DND-41 (cell line): ENCODE data around the gene VEGFA.

Source experiments
- ATAC-seq: fragments of 200-7000 bp; cut with Tn5 transposase; 3 replicates; pipeline ENCODE4 v1.9.1; 2021; ENCODE audit warnings: low read depth; ENCODE audit not compliant: insufficient read depth
- DNase-seq: peaks from one replicate; pipeline ENCODE4 v3.0.0-alpha.2; 2020
- H2AFZ ChIP-seq: 2 replicates; pipeline ENCODE4 v1.6.0; 2012; ENCODE audit warnings: low read depth, low read length
- H3K27ac ChIP-seq: 2 replicates; pipeline ENCODE4 v1.5.1; 2012; ENCODE audit warnings: low read length, inconsistent platforms
- H3K27me3 ChIP-seq: fragments of 200-600 bp; sonication (generic); 2 replicates; pipeline ENCODE4 v1.6.0; 2012; ENCODE audit warnings: low read length, mild to moderate bottlenecking, inconsistent platforms; ENCODE audit not compliant: insufficient read depth, poor library complexity
- H3K36me3 ChIP-seq: 2 replicates; pipeline ENCODE4 v1.5.1; 2012; ENCODE audit warnings: low read length, inconsistent platforms; ENCODE audit not compliant: insufficient read depth
- H3K4me1 ChIP-seq: 2 replicates; pipeline ENCODE4 v1.5.1; 2012; ENCODE audit warnings: mild to moderate bottlenecking, low read length; ENCODE audit not compliant: insufficient read depth
- H3K4me2 ChIP-seq: 2 replicates; pipeline ENCODE4 v1.6.0; 2012; ENCODE audit warnings: mild to moderate bottlenecking, moderate library complexity, low read length, inconsistent platforms; ENCODE audit not compliant: insufficient read depth
- H3K4me3 ChIP-seq, 2 experiments: fragments of 200-600 bp in 1 of 2; shearing (Covaris generic) in 1 of 2; 2 replicates each; pipeline ENCODE4 v1.5.1; 2012 to 2016; ENCODE audit warnings: inconsistent platforms in 2 of 2, low read length in 2 of 2, mild to moderate bottlenecking in 2 of 2, low read depth in 1 of 2, moderate library complexity in 1 of 2
- H3K79me2 ChIP-seq: 2 replicates; pipeline ENCODE4 v1.6.0; 2012; ENCODE audit warnings: low read length, inconsistent platforms; ENCODE audit not compliant: insufficient read depth
- H3K9ac ChIP-seq: 2 replicates; pipeline ENCODE4 v1.6.0; 2012; ENCODE audit warnings: low read depth, mild to moderate bottlenecking, inconsistent platforms, low read length, moderate library complexity
- H3K9me3 ChIP-seq: 2 replicates; pipeline ENCODE4 v1.5.1; 2012; ENCODE audit warnings: low read length, moderate library complexity, mild to moderate bottlenecking, inconsistent platforms; ENCODE audit not compliant: insufficient read depth, severe bottlenecking
- H4K20me1 ChIP-seq: 2 replicates; pipeline ENCODE4 v1.6.0; 2012; ENCODE audit warnings: low read length; ENCODE audit not compliant: insufficient read depth
- CTCF ChIP-seq: IDR thresholded peaks from 2 replicates; pipeline ENCODE4 v1.5.1; 2012; ENCODE audit warnings: borderline replicate concordance, low read length, moderate library complexity, mild to moderate bottlenecking; ENCODE audit not compliant: poor library complexity, severe bottlenecking; ENCODE audit errors: extremely low read depth
- EZH2 ChIP-seq: IDR thresholded peaks from 3 replicates; pipeline ENCODE4 v1.6.1; 2012; ENCODE audit warnings: borderline replicate concordance, low read depth, mild to moderate bottlenecking, moderate library complexity, low read length, inconsistent platforms; ENCODE audit not compliant: severe bottlenecking

Gene VEGFA

GRCh38 chr6:43803055-43803782 lies 33.2 kb downstream of the VEGFA start:
- no peak for DNase-seq
- Histone ChIP-seq H3K4me2 (no peak overlapping the region), H3K4me1 (0 out of 2 replicates have a peak, but pooled peaks cover 4% of the 10 kb centered on the region), H3K4me3 (no peak overlapping the region), H2AFZ (no peak overlapping the region), H3K79me2 (no peaks in the 10 kb centered on the region), H3K9ac (no peak overlapping the region), H3K36me3 (no peaks in the 10 kb centered on the region), H3K27me3 (peaks cover 18% of the 10 kb centered on the region), H3K27ac (no peak overlapping the region), H4K20me1 (peaks cover 5% of the 10 kb centered on the region; the same call in 1 of the 2 replicates), H3K9me3 (no peaks in the 10 kb centered on the region)
- no peak for TF ChIP-seq CTCF
- TF ChIP-seq EZH2: no peak
- ATAC-seq: no peak

GRCh38 chr6:43803783-43804549 lies 34.0 kb downstream of the VEGFA start:
- no peaks in the 10 kb centered on the region for H3K79me2 ChIP-seq
- DNase-seq (no peak), ATAC-seq (no peak)
- H3K4me2 ChIP-seq: no peak overlapping the region
- no peak overlapping the region for H2AFZ ChIP-seq
- no peak overlapping the region for H3K27ac ChIP-seq
- H3K36me3 ChIP-seq: no peaks in the 10 kb centered on the region
- TF ChIP-seq EZH2 (no peak), CTCF (no peak)
- no peak overlapping the region for H3K9ac ChIP-seq
- no peaks in the 10 kb centered on the region for H3K9me3 ChIP-seq
- H3K27me3 ChIP-seq: peaks cover 18% of the 10 kb centered on the region
- 0 out of 2 replicates have a peak, but pooled peaks cover 4% of the 10 kb centered on the region for H3K4me1 ChIP-seq
- no peak overlapping the region for H3K4me3 ChIP-seq
- H4K20me1 ChIP-seq: peaks cover 5% of the 10 kb centered on the region; the same call in 1 of the 2 replicates

GRCh38 chr6:43804550-43805223 lies 34.7 kb downstream of the VEGFA start:
- DNase-seq (no peak), ATAC-seq (no peak)
- H4K20me1 ChIP-seq: peaks cover 5% of the 10 kb centered on the region; the same call in 1 of the 2 replicates
- H3K4me2 ChIP-seq: no peak overlapping the region
- no peaks in the 10 kb centered on the region for H3K4me1 ChIP-seq
- peaks cover 18% of the 10 kb centered on the region for H3K27me3 ChIP-seq
- H3K9me3 ChIP-seq: no peaks in the 10 kb centered on the region
- no peaks in the 10 kb centered on the region for H3K36me3 ChIP-seq
- no peak overlapping the region for H3K27ac ChIP-seq
- no peak overlapping the region for H3K9ac ChIP-seq
- H2AFZ ChIP-seq: no peak overlapping the region
- no peak overlapping the region for H3K4me3 ChIP-seq
- TF ChIP-seq CTCF (no peak), EZH2 (no peak)
- H3K79me2 ChIP-seq: no peaks in the 10 kb centered on the region
